ENCODE data around the gene KCNMA1.

The KCNMA1 gene

DNA sequence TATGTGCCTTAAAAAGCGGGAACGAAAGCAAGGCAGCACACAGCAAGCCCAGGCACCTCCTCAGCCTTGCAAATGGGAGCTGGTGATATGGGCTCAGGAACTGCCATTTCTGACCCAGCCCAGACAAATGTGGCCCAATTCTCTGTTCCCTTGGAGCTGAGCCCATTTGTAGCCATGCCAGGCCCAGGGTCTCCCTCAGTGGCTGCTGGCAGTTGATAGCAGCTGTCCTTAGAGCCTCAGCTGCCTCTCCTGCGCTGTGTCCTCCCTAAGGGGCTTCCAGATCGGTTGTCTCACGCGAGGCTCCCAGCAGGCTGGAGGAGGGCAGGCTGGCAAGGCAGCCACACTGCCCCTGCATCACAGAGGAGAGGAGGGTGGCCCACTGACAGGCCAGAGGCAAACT lies 275.8 kb downstream of the KCNMA1 start:
- no peak overlapping the region for H3K4me3 ChIP-seq (ENCODE audit: low read length)
- TF ChIP-seq ZNF274 (IDR thresholded peaks at IDR 0.05; ENCODE audit: low read depth, low read length), result no peak

GRCh38 chr10:77361426-77361825 lies 276.2 kb downstream of the KCNMA1 start:
- no peak for TF ChIP-seq ZNF274 (IDR thresholded peaks at IDR 0.05; ENCODE audit: low read depth, low read length)
- H3K4me3 ChIP-seq (ENCODE audit: low read length), result no peak overlapping the region

DNA sequence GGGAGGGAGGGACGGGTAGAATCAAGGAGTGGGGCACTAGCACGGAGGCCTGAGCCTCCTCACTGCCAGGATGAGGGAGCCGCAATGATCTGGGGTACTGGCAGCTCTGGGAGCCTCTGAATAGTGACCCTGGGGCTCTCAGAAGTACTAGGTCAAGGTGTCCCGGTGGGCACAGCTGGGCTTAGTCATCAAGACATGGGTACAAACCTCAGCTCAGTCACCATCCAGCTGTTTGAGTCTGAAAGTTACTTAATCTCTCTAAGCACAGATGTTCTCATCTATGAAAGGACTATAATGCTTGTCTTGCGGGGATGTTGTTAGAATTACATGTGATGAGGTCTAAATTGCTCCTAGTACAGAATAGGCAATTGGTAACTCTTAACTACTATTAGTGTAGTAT lies 276.8 kb downstream of the KCNMA1 start:
- H3K4me3 ChIP-seq (ENCODE audit: low read length), result no peak overlapping the region
- TF ChIP-seq ZNF274 (IDR thresholded peaks at IDR 0.05; ENCODE audit: low read depth, low read length), result no peak

DNA sequence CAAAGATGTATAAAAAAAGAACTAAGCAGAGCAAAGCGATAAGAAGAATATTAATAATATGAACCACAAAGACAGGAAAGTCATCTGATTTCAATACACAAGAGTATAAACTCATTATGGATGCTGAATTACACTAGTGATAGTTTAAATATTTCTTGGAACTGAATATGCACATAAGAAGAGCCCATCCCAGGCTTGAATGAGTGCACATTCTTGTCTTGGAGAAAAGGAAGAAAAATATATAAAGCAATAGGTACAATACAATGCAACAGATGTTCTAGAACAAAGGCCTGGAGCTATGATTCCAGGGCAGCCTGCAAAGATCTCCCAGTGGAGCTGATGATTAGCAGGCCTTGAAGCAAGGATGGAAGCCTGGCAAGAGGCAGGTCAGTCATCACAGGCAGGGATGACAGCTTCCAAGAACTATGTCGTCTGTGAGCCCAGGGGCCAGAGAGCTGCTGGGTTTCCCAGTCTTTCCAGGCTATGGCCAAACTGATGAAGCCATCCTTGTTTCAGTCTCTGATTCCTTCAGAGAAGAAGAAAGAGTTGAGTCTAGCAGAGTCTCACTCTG lies 277.6 kb downstream of the KCNMA1 start:
- no peak overlapping the region for H3K4me3 ChIP-seq (ENCODE audit: low read length)
- no peak for TF ChIP-seq ZNF274 (IDR thresholded peaks at IDR 0.05; ENCODE audit: low read depth, low read length)

DNA sequence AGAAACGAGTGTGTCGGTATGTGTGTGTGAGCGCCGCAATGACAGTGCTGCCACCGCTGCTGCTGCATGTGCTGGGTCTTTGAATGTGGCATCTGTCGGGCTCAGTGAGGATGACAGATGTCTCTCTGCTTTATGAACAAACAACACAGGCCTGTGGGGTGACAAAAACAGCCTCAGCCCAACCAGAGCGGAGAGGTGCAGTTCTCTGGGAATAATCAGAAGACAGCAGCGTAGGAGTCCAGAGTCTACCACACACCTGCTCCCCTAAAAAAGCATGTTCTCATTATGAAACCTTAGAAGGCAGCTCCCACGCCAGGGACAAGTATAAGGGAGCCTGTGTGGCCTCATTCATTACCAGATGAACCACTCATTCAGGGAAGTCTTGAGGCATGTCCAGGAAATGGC lies 278.3 kb downstream of the KCNMA1 start:
- no peak for TF ChIP-seq ZNF274 (IDR thresholded peaks at IDR 0.05; ENCODE audit: low read depth, low read length)
- no peak overlapping the region for H3K4me3 ChIP-seq (ENCODE audit: low read length)

DNA sequence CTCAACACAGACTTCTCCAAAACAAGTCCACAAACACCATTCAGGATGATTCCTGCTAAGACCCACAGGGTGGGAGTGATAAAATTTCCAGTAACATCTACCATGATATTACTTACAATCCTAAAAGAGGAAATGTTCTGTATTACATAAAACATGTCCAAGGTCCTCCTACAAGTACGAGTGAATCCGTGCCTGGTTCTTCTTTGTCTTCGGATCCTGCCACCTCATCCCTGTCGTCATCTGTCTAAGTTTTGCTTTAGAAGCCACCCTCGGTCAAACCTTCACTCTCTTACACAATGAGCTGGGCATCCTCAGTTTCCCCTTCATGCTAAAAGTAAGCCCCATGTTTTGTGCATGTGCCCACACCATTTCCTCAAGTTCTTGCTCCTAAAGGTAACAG lies 279.0 kb downstream of the KCNMA1 start:
- TF ChIP-seq ZNF274 (IDR thresholded peaks at IDR 0.05; ENCODE audit: low read depth, low read length), result no peak
- H3K4me3 ChIP-seq (ENCODE audit: low read length), result no peak overlapping the region

DNA sequence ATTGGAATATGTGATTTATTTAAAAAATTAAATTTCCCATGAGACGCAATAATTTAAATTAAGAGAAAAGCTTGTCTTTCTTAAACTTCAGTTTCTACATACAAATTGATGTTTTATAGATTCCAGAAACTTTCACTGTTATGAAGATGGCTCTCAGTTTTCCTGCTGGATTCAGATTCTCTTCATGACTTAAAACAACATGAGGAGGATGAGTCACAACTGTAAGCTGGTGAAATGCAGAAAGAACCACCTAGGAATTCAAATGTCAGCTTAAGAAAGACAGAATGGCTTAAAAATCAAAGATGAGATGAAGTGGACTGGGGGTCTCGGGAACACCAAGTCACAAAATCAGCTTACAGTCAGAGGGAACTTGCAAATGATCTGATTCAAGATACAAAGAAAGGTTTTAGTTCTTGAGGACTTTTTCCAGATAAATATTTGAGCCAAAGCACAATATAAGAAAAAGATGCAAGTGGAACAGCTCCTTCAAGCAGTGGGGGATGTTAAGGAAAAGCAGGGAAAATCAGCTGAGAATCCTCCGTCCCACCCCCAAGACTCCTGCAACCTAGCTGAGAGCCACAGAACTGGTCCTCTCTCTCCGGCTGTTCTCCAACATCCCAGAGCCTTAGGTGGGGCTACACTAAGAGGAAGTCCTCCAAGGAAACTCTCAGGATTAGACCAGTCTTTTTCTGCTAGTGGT lies 279.8 kb downstream of the KCNMA1 start:
- TF ChIP-seq ZNF274 (IDR thresholded peaks at IDR 0.05; ENCODE audit: low read depth, low read length), result no peak
- no peak overlapping the region for H3K4me3 ChIP-seq (ENCODE audit: low read length)

DNA sequence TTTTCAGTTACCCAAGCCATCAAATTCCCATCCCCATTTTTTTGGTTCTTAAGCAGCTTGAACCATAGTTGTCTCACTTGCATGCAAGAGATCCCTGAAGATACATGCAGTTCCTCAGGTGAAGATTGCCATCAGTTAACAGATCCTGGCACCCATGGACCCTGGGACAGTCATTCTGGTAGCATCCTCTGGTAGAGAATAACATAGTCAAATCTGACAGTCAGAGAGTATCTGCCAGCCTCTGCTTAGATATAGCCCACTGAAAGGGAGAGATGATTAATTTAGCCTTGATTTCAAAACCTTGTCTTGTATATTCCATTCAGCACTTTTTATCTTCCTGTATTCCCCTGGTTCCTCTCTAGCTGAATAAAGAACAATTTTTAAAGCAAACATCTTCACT lies 280.4 kb downstream of the KCNMA1 start:
- no peak for TF ChIP-seq ZNF274 (IDR thresholded peaks at IDR 0.05; ENCODE audit: low read depth, low read length)
- H3K4me3 ChIP-seq (ENCODE audit: low read length), result no peak overlapping the region

DNA sequence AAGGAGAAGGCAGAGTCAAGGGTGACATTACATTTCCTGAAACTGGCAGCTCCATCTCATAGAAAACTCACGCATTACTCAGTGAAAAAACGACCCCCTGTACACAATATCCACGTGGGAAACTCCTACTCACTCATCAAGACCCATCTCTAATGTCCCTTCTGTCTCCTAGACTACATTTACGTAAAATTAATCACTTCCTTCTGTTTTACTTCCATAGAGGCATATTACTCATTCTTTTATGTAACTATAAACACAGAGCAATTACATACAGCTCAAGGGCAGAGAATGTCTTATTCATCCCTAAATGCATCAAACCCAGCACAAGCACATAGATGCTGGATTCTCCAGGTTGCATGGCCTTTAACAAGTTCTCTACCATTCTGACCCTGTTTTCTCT lies 281.8 kb downstream of the KCNMA1 start:
- TF ChIP-seq ZNF274 (IDR thresholded peaks at IDR 0.05; ENCODE audit: low read depth, low read length), result no peak
- H3K4me3 ChIP-seq (ENCODE audit: low read length), result no peak overlapping the region

DNA sequence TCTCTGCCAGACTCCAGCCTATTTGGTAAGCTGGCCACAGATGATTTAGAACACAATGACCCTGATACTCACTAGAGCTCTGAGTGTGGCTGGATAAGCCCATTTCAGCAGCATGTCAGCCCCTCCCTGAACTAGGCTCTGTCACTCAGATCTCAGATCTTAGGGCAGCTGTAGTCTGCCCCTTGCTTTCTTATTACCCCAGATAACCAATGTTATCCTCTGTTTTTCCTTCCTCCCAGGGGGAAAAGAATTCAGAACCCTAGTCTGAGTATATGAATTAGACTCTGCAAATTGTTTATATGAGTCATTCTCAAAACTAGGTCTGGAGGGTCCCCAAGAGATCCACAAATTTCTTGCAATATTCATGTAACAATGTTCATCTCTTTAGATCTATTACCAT lies 286.2 kb downstream of the KCNMA1 start:
- TF ChIP-seq ZNF274 (IDR thresholded peaks at IDR 0.05; ENCODE audit: low read depth, low read length), result no peak
- no peak overlapping the region for H3K4me3 ChIP-seq (ENCODE audit: low read length)

- H3K4me3 ChIP-seq (ENCODE audit: low read length), result no peak overlapping the region
- TF ChIP-seq ZNF274 (IDR thresholded peaks at IDR 0.05; ENCODE audit: low read depth, low read length), result no peak
Observed at GRCh38 chr10:77350711-77351119, 286.9 kb downstream of the KCNMA1 start.

DNA sequence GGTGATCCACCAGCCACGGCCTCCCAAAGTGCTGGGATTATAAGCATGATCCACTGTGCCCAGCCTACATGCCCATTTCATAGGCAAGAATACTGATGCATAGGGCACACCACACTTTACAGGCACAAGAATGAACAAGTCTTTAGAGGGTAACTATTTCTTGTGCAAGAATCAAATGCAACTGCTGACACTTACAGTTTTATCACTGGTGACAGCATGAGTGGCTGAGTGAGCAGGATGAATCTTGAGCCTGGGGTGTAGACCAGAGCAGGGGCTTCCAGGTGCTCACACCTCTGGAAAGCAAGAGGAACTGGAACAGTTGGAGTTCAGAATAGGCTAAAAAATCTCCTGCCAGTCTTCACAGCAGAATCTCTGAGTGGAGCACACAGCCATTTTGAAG lies 287.5 kb downstream of the KCNMA1 start:
- no peak for TF ChIP-seq ZNF274 (IDR thresholded peaks at IDR 0.05; ENCODE audit: low read depth, low read length)
- no peak overlapping the region for H3K4me3 ChIP-seq (ENCODE audit: low read length)

- no peak overlapping the region for H3K4me3 ChIP-seq (ENCODE audit: low read length)
- TF ChIP-seq ZNF274 (IDR thresholded peaks at IDR 0.05; ENCODE audit: low read depth, low read length), result no peak
Observed at GRCh38 chr10:77349226-77349625, 288.4 kb downstream of the KCNMA1 start.

GRCh38 chr10:77348751-77349150 lies 288.9 kb downstream of the KCNMA1 start:
- no peak for TF ChIP-seq ZNF274 (IDR thresholded peaks at IDR 0.05; ENCODE audit: low read depth, low read length)
- H3K4me3 ChIP-seq (ENCODE audit: low read length), result no peak overlapping the region

- no peak overlapping the region for H3K4me3 ChIP-seq (ENCODE audit: low read length)
- no peak for TF ChIP-seq ZNF274 (IDR thresholded peaks at IDR 0.05; ENCODE audit: low read depth, low read length)
Observed at GRCh38 chr10:77348082-77348481, 289.5 kb downstream of the KCNMA1 start.

DNA sequence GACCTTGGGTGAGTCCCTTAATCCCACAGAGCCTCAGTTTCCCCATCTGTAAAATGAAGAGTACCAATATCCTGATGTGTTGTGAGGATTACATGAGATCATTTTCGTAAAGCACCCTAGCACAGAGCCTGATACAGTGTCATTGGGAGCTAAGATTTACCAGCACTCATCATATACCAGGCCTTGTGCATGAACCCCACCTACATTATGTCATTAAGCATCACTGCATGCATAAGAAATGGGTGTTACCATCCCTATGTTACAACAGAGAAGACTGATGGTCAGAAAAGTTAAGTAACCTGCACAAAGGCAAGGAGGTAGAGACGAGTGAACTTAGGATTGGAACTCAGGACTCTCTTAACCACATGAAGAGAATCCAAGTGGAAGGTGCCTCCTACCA lies 290.6 kb downstream of the KCNMA1 start:
- no peak overlapping the region for H3K4me3 ChIP-seq (ENCODE audit: low read length)
- no peak for TF ChIP-seq ZNF274 (IDR thresholded peaks at IDR 0.05; ENCODE audit: low read depth, low read length)
